Measurements from ENCODE around the gene STON2. TPM values are rescaled to one million over a fixed set of nuclear protein-coding genes. Genes with fewer than 3 reads are reported as not detected.

STON2 gene
- total RNA-seq, 1 experiment from 2014 or later, result 0.36 TPM

- H3K4me1 ChIP-seq (ENCODE audit: control insufficient read depth, insufficient read depth, low read length), result no peaks in the 10 kb centered on the region
- in situ Hi-C loops (cut with HindIII; ENCODE audit: low pct_unique_long_range_greater_than_20kb, low sequenced_read_pairs), result no loop called here
- BruUV-seq (replicated peaks), result no TSS peak
- H3K27ac ChIP-seq (ENCODE audit: low read length), result no peak overlapping the region
- TF ChIP-seq POLR2AphosphoS5 (IDR thresholded peaks at IDR 0.05; ENCODE audit: low read depth, low read length), result no peak
- H3K4me3 ChIP-seq (ENCODE audit: low read depth in 2 of 2, low read length in 2 of 2), result no peak overlapping the region
- DNase-seq (ENCODE audit: low read depth, low spot score), result no peak
- H3K27me3 ChIP-seq (ENCODE audit: control insufficient read depth, insufficient read depth, low read length), result peaks cover 2% of the 10 kb centered on the region; the same call in 1 of the 2 replicates
- no peaks in the 10 kb centered on the region for H3K36me3 ChIP-seq (ENCODE audit: control insufficient read depth, insufficient read depth, low read length)
- no peaks in the 10 kb centered on the region for H3K9me3 ChIP-seq (ENCODE audit: control insufficient read depth, insufficient read depth, low read depth, low read length)
- CTCF ChIA-PET, result no interaction called here
- intact Hi-C loops (cut with micrococcal nuclease; ENCODE audit: unreplicated experiment), result no loop called here
- ATAC-seq, result no peak
- POLR2A ChIA-PET, result no interaction called here
Measured at GRCh38 chr14:81330619-81331122, 69.5 kb downstream of the STON2 start.

- BruUV-seq (replicated peaks), result no TSS peak
- DNase-seq (ENCODE audit: low read depth, low spot score) (no peak), ATAC-seq (no peak)
- no peaks in the 10 kb centered on the region for H3K36me3 ChIP-seq (ENCODE audit: control insufficient read depth, insufficient read depth, low read length)
- H3K9me3 ChIP-seq (ENCODE audit: control insufficient read depth, insufficient read depth, low read depth, low read length), result no peaks in the 10 kb centered on the region
- H3K27me3 ChIP-seq (ENCODE audit: control insufficient read depth, insufficient read depth, low read length), result peaks cover 2% of the 10 kb centered on the region; the same call in 1 of the 2 replicates
- TF ChIP-seq POLR2AphosphoS5 (IDR thresholded peaks at IDR 0.05; ENCODE audit: low read depth, low read length) (no peak), SIN3A (IDR thresholded peaks at IDR 0.05; ENCODE audit: borderline replicate concordance, insufficient read depth, low read depth, low read length) (no peak), REST (IDR thresholded peaks at IDR 0.05; ENCODE audit: insufficient read depth in 1 of 2, low read depth in 2 of 2, low read length in 1 of 2) (no peak), CTCF (IDR thresholded peaks at IDR 0.05) (no peak), TCF7L2 (IDR thresholded peaks at IDR 0.05; ENCODE audit: low read depth, low read length) (no peak)
- CTCF ChIA-PET, result no interaction called here
- POLR2A ChIA-PET, result no interaction called here
- no peak overlapping the region for H3K4me3 ChIP-seq (ENCODE audit: low read depth in 2 of 2, low read length in 2 of 2)
- in situ Hi-C loops (cut with HindIII; ENCODE audit: low pct_unique_long_range_greater_than_20kb, low sequenced_read_pairs), result no loop called here
- intact Hi-C loops (cut with micrococcal nuclease; ENCODE audit: unreplicated experiment), result no loop called here
- no peaks in the 10 kb centered on the region for H3K4me1 ChIP-seq (ENCODE audit: control insufficient read depth, insufficient read depth, low read length)
- H3K27ac ChIP-seq (ENCODE audit: low read length), result no peak overlapping the region
Measured at GRCh38 chr14:81329640-81330381, 70.3 kb downstream of the STON2 start.

GRCh38 chr14:81326451-81326850 is 73.7 kb downstream of the STON2 start:
- DNase-seq (ENCODE audit: low read depth, low spot score) (no peak), ATAC-seq (no peak)
- H3K27me3 ChIP-seq (ENCODE audit: control insufficient read depth, insufficient read depth, low read length), result peaks cover 3% of the 10 kb centered on the region
- H3K9me3 ChIP-seq (ENCODE audit: control insufficient read depth, insufficient read depth, low read depth, low read length), result no peaks in the 10 kb centered on the region
- ChIA-PET CTCF (no interaction called here), POLR2A (no interaction called here)
- H3K4me1 ChIP-seq (ENCODE audit: control insufficient read depth, insufficient read depth, low read length), result no peaks in the 10 kb centered on the region
- no peaks in the 10 kb centered on the region for H3K36me3 ChIP-seq (ENCODE audit: control insufficient read depth, insufficient read depth, low read length)
- in situ Hi-C loops (cut with HindIII; ENCODE audit: low pct_unique_long_range_greater_than_20kb, low sequenced_read_pairs), result no loop called here
- no peak overlapping the region for H3K27ac ChIP-seq (ENCODE audit: low read length)
- BruUV-seq (replicated peaks), result no TSS peak
- intact Hi-C loops (cut with micrococcal nuclease; ENCODE audit: unreplicated experiment), result no loop called here
- no peak overlapping the region for H3K4me3 ChIP-seq (ENCODE audit: low read depth in 2 of 2, low read length in 2 of 2)
- TF ChIP-seq TCF7L2 (IDR thresholded peaks at IDR 0.05; ENCODE audit: low read depth, low read length) (no peak), SIN3A (IDR thresholded peaks at IDR 0.05; ENCODE audit: borderline replicate concordance, insufficient read depth, low read depth, low read length) (no peak), REST (IDR thresholded peaks at IDR 0.05; ENCODE audit: insufficient read depth in 1 of 2, low read depth in 2 of 2, low read length in 1 of 2) (no peak), CTCF (IDR thresholded peaks at IDR 0.05) (no peak), POLR2AphosphoS5 (IDR thresholded peaks at IDR 0.05; ENCODE audit: low read depth, low read length) (no peak)
